NCI-H460 (cell line): ENCODE results near the gene KRT81. TPM values are rescaled to one million over a fixed set of nuclear protein-coding genes. Genes with fewer than 3 reads are reported as not detected.

Source experiments
- DNase-seq: peaks from one replicate; pipeline ENCODE4 v3.0.0-alpha.2; 2016; ENCODE audit warnings: low read depth; ENCODE audit errors: extremely low read depth
- polyA plus RNA-seq: library from polyadenylated mRNA; depleted of rRNA; stranded (reverse); fragments of >200 nt; gene quantifications from 2 replicates; pipeline ENCODE4 v1.2.3, GENCODE V29; 2014; cell fraction: nucleus; rRNA removed
- total RNA-seq: library from RNA; depleted of rRNA; stranded (reverse); fragments of >200 nt; shearing (Covaris generic); gene quantifications from 2 replicates; pipeline ENCODE4 v1.2.3, GENCODE V29; 2014; rRNA removed

The KRT81 gene
- total RNA-seq: 40.6 and 54.3 TPM in 2 replicates
- 19.2 and 20.5 TPM in 2 replicates for polyA plus RNA-seq

DNA sequence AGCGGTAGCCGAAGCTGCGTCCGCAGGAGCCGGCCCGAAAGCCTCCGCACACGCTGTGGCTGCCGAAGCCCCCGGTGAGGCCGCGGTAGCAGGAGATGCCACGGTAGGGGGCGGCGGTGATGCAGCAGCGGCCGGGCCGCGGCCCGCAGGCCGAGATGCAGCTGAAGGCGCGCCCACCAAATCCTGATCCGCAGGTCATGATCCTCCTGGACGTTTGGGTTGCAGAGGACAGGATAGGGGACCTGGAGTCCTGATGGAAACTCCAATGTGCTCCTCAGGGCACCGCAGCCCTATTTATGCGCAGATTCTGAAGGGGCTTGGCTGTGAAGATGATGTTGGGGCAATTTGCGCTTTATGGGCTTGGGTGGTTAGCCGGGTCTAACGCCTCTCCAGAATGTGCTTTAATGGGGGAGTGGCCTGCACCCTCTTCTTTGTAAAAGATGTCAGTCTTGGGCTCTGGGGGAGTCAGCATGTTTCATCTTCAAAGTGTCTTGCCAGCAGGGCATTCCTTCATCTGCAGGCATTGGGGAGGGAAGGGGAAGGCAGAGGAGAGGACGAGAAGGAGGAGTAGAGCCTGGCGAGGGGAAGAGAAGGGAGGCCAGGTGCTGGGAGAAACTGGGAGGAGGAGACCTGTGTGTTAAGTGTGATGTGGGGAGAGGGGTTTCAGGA is at the start of gene KRT81:
TSS of gene KRT81 (minus strand) at position 268 of the 669 bp plus-strand sequence. CDS start at position 199, 69 bp downstream.
- DNase-seq: no peak

DNA sequence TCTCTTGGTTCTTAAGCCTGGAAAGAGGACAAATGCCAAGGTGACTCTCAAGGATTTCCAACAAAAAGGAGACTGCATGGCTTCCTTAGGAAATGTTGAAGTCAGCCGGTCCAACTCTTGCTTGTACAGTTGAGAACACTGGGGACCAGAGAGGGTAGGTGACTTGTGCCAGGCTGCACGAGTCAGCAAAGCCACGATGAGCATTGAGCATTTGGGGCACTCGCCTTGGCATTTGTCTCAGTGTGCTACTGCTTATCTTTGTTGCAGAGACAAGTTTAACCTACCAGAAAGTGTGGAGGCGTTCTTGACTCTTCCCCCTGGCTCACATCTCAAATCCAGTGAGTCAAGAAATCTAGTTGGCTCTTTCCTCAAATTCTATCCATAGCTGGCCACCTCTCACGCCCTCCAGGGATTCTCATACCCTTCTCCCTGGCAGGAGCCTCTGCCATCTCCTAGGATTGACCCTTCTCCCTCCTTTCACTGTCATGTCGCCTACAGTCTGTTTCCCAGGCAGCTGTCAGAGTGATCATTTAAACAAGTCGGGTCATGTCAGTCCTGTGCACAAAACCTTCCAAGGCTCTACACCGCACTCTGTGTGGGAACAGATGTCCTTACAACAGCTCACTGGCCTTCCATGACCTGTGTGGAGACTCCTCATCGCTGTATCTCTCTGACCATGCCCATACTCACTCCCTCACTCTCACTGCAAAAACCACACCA is 47.1 kb upstream of the KRT81 start:
- DNase-seq: no peak

DNA sequence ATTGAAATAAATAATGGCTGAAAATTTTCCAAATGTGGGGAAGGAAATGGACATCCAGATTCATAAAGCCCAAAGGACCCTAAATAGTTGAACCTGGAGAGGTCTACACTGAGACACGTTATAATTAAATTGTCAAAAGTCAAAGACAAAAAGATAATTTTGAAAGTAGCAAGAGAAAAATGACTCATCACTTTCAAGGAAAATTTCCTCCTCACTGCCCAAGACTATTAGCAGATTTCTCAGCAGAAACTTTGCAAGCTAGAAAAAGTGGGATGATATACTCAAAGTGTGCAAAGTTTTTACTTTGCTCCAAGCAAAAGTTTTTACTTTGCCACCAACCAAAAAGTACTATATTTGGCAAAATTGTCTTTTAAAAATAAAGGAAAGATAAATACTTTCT is 45.7 kb upstream of the KRT81 start:
- DNase-seq: no peak

DNA sequence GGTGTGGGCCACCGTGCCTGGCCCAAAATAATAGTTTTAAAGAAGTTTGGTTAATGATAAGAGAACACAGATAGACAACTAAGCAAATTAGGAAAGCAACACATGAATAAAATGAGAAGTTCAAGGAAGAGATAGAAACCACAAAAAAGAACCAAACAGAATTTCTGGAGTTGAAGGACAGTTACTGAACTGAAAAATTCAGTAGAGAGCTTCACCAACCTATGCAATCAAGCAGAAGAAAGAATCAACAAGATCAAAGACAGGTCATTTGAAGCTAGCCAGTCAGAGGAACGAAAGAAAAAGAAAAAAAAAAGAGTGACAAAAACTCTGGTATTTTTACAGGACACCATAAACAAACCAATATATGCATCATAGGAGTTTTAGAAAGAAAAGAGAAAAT is 45.3 kb upstream of the KRT81 start:
- DNase-seq: no peak

DNA sequence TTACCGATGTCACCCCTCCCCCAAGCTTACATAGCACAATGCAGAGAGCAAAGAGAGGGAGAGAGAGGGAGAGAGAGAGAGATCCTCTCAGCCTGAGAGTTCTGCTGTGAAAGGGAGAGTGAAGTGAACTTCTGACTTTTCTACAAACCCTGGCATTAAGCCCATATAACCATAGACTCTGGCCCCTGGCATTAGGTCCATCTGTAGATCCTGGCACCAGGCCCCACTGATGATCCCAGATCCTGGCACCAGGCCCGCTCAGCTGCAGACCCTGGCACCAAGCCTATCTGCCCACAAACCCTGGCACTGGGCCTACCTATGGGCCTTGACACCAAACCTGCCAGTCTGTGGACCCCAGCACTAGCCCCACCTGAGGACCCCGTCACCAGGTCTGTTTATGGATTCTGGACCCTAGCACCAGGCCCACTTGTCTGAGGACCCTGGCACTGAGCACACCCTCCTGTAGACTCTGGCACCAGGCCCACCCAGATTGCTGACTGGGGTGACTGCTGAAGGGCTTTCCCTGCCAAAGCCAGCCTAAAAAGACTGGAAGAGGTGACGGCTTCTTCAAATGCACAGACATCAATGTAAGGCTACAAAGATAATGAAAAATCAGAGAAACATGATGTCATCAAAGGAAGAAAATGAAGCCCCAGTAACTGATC is 44.4 kb upstream of the KRT81 start:
- no peak for DNase-seq

DNA sequence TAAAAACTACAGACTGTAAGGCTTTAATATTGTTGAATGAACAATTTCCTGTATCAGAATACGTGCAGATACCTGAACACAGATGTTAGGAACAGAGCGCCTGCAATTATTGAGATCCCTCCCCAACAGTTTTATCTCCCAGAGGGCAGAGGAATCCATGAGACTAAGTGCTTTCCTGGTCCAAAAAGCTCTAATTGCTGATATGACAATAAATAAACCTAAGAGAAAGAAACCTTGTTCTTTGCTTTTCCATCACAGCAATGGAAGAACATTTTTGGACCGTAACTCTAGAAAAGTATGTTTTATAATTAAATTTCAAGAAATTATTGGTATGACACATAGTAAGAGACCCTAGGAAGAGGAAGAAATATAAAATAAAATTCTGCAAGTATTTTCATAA is 42.9 kb upstream of the KRT81 start:
- DNase-seq: no peak

DNA sequence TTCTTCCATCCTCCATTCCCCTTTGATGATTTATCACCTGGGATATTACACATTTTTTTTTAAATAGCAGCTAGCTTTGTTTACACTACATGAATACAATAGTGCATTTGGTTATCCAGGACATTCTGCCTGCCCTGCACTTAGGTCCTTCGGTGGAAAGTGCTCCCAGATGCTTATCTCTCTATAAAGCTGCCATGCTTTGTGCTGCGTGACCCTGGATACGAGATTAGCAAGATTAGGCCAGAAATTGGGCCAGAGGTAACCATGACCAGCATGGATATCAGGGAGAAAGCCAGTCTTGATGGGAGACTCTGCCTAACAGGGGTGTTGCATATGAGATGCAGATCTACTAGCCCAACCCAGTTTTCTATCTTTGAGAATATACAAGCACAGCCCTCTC is 42.0 kb upstream of the KRT81 start:
- no peak for DNase-seq

DNA sequence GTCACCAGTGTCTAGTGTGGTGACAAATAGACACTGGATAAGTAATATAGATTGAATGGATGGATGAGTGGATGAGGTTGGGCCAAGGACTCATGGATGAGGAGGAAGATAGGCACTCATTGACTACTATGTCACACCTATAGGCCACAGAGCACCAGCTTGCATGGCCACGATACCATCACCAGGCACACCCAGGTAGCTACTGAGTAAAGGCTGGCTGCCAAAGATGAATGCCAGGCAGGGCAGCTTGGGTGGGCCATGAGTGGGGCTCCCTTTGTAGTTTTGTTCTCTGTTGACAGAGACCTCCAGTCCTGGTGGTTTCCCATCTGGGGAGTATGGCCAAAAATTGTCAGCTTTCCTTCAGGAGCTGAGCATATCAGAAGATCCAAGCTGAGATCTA is 41.0 kb upstream of the KRT81 start:
- no peak for DNase-seq

DNA sequence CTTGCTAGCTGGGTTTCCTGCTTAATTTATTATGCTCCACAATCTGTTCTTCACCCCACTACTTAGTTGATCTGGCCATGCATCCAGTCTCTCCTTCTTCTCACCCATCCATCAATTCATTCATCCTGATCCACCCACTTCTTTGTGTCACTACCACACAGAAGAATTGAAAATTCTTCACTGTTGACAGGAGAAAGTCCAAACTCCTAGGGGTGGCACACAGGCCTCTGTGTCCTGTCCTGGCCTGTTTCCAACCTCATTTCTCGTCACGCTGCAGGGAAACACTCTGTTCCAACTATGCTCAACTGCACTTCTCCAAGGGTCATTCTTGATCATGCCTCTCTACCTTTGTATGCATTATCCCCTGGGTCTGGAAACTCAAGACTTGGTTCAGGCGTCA is 40.5 kb upstream of the KRT81 start:
- DNase-seq: no peak

DNA sequence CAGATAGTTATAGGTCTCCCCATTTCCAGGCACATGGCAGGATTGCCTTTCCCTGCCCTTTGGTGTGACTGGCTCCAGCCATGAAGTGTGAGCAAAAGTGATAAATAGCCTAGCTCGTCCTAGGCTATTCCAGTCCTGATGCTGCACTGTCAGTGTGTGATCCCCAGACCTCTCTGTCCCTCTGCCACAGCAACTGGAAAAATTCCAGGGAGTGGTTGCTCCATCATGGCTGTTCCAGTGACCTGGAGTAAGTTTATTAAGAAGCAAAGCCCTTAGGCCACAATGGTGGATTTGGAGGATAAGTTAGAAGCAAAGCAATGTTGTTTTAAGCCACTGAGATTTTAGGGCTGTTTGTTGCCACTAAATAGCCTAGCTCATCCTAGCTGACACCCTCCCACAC is 39.7 kb upstream of the KRT81 start:
- no peak for DNase-seq

DNA sequence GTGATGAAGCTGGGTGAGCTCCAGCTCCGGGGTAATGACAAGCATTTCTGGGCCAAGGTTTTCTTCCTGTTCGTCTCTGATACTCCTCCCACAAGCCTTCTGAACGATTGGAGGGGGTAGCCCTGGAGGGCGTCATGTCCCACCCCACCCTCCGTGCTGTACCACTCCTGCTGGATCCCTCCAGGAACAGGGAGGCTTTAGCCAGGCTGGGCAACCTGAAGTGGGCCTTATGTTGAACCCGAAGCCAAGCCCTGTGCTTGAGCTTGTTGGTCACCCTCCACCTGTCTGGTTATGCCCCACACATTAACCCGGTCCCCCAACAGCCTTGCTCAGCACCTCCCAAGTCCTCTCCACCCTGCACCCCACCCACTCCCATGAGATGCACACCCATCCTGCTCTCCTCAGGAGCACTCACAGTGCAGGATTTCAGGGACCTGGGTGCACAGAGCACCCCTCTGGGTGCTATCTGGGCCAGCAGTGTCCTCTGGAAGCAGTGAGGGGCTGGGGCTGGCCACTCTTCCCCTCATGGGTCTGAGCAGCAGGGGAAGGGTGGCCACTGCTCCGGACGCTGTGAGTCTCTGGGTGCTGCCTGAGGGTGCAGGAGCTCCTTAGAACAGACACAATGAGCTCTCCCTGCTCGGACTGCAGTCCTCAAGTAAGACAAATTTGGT is 36.6 kb upstream of the KRT81 start:
- DNase-seq: no peak

DNA sequence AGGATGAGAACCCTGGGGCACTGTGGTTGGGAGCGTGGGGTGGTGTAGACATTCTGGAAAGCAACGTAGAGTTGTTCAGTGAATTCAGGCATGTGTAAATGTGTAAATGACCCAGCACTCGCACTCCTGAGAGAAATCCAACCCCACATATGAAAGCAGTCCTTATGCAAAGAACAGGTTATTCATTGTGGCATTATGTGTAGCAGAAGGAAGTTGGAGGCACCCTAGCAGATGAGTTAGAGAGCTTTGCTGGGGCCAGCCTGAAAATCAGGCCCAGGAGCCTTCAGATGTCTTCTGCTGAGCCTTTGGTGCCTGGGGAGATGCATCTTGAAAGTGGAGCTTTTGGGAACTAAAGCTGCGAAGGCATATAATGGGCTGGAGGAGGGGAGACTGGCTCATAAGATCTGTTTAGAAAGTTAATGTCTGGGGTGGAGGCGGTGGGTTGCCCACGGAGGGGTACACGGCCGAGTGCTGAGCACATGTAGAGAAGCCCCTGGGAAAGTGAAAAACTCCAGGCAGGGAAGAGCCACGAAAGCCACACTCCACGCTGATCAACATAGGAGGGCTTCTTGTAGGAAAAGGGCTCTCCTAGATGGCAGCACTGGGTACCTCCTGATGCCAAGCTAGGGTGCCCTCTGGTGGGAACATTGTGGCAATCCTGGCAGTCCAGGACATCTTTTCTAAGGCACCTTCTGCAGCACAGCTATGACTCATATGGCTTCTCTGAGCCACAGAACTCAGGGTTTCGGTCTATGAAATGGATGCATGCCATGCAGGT is 35.9 kb upstream of the KRT81 start:
- peak; percentile 97 for DNase-seq

DNA sequence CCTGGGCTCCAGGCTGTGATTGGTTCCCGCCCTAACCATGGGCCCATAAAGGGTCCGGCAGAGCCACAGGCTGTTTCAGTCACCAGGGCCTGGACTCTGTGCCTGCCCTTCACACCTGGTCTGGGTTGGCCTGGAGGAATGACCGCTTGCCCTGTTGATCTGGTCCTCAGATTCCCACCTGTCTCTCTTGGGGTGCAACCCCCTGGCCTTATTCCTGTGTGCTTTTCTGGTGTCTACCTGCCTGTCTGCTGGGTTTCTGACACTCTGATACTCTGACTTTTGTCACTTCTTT is 32.8 kb upstream of the KRT81 start:
- DNase-seq: no peak

DNA sequence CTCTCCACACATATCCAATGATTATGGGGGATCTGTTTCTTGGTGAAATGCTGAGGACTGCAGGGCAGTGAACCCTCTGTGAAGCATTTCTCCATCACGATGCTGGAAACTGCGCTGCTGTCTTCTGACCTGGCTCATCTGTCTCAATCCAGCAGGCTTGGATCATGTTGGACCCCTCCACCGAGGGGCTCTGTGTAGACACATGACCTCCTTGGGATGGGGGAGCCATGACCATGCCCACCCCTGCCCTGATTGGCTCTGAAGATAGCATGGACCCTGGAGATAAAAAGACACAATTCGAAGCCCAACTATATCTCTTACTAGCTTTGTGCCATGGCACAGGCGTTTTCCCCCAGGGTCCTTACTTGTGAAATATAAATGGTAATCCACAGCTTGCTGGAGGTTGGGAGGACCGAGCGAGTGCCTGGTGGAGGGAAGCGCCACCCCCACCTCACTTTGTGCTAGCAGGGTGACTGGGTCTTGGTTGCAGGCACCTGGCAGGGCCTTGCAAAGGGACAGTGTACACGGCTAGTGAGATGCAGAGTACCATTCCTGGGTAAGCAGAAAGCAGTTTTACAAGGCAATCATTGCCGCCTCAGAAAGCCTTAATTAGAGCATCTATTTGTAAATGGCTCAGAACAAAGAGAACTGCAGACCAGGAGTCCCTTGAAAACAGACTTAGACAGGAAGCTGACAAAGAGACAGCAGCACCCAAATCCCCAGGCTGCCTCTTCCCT is 32.2 kb upstream of the KRT81 start:
- no peak for DNase-seq

DNA sequence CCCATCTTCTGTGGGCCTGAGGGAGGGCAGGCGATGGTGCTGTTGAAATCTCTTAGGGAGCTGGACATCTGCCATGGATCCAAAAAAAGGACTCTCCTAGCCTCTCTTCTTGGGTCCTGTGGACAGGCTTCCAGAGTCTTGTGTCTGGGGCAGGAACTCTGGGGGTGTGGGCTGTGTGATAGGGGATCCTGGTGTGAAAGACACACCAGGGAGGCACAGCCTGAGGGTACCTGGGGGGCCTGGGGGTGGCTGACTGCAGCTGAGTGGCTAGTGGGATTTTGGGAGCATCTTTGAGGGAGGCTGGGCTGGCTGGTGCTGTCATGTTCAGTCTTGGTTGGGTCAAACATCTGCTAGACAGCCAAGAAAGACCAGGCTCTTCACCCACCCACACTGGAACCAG is 31.7 kb upstream of the KRT81 start:
- no peak for DNase-seq

DNA sequence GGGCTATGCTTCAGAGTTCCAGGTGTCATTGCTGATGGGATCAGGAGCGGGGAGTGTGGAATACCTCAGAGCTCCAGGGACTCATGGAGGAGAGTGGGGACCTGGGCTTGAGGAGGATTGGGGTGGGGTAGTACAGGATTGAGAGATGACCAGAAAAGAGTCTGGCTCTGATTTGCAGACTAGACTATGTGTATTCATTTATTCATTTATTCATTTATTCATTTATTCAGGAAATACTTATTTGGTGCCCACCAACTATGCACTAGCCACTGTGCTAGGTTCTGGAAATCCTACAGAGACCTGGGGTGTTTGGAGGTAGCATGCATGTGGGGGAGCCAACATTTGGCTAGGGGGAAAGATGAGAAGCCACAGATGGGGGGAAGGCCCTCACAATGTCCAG is 30.7 kb upstream of the KRT81 start:
- DNase-seq: no peak

DNA sequence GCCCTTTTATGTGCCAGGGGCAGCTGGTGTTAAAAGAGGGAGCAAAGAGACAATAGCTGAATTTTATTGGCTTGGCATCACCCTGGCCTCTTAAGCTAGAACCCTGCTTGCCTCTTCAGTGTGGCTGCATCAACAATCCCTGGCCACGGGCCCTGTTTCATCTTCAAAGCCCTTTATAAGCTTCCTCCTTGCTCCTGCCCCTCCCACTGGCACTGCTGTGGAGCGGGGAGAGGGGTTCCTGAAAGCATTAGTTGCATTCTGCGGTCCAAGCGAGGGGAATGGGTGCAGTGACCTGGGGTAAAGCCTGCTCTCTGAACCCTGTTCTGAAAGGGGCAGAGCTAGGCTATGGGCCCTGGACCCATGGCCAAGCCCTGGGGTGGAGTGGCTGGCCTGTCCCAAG is 30.1 kb upstream of the KRT81 start:
- DNase-seq: no peak

DNA sequence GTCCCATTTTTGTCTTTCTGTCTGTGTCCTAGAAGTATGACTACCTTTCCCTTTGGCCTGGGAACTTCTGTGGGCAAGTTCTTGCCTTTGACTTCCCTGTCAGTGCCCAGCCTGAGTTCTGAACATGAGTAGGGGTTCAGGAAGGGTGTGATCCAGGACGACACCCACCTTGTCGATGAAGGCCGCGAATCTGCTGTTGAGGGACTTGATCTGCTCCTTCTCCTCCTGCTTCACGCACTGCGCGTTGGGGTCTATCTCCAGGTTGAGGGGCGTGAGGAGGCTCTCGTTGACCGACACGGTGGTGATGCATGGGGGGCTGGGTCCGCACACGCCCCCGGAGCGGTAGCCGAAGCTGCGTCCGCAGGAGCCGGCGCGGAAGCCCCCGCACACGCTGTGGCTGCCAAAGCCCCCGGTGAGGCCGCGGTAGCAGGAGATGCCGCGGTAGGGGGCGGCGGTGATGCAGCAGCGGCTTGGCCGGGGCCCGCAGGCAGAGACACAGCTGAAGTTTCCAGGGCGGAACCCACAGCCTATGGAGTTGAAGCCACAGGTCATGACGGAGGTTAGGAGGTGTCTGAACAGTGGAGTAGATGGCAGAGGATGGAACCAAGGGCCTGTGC is 29.6 kb upstream of the KRT81 start, which contains the start of gene KRT83:
TSS of gene KRT83 (minus strand) at position 615 of the 617 bp plus-strand sequence. CDS start at position 552, 63 bp downstream.
- DNase-seq: no peak

DNA sequence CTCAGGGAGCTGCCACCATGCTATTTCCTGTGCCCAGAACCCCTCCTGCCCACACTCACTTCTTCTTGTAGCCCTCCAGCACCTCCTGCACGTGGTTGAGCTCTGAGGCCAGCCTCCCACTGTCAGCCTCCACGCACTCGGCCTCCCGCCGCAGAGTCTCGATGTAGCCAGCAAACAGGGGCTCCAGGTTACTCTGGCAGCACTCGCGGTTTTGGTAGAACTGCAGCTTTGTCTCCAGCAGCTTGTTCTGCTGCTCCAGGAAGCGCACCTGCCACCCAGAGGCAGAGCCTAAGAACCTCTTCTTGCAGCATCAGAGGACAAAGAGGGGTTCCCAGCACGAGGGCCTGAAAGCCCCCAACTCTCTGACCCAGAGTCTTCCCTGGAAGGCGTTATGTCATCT is 27.8 kb upstream of the KRT81 start:
- DNase-seq: peak; percentile 23
